PC-9 (cell line): ENCODE measurements around the gene PTCSC3.

Experiments
- CTCF ChIP-seq: fragments of 200-600 bp; sonication (generic); conservative IDR thresholded peaks from 2 replicates; pipeline ENCODE4 v1.6.1; 2017; ENCODE audit warnings: mixed run types, antibody characterized with exemption, mild to moderate bottlenecking, moderate library complexity
- EZH2 ChIP-seq: fragments of 200-600 bp; sonication (generic); IDR thresholded peaks from 2 replicates; pipeline ENCODE4 v1.8.0; 2017; ENCODE audit warnings: antibody characterized with exemption, low read depth

GRCh38 chr14:36214476-36215216 is 38.1 kb upstream of the PTCSC3 start:
- TF ChIP-seq CTCF (no peak), EZH2 (no peak)
